ENCODE data around the gene STPG4. TPM values are rescaled to one million over a fixed set of nuclear protein-coding genes. Genes with fewer than 3 reads are reported as not detected.
"Not testable (repeated sequence)": the region's sequence is repeated elsewhere in the genome, so short reads cannot be mapped to it uniquely, and the experiment has no call there.

Gene STPG4
- total RNA-seq, 1 donor from 2014 or later = under 0.01 TPM

DNA sequence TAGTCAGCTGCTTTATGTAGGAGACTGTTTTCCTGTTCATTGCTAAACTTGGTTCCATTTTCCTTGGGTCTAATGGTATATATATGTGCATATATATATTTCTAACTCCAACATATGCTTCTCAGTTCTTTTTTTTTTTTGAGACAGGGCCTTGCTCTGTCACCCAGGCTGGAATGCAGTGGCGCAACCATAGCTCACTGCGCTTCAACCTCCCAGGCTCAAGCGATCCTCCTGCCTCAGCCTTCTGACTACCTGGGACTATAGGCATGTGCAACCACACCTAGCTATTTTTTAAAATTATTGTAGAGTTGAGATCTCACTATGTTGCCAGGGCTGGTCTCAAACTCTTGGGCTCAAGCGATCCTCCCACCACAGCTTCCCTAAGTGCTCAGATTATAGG lies 22.1 kb downstream of the STPG4 start:
- no peak for DNase-seq (ENCODE audit: low read depth)

DNA sequence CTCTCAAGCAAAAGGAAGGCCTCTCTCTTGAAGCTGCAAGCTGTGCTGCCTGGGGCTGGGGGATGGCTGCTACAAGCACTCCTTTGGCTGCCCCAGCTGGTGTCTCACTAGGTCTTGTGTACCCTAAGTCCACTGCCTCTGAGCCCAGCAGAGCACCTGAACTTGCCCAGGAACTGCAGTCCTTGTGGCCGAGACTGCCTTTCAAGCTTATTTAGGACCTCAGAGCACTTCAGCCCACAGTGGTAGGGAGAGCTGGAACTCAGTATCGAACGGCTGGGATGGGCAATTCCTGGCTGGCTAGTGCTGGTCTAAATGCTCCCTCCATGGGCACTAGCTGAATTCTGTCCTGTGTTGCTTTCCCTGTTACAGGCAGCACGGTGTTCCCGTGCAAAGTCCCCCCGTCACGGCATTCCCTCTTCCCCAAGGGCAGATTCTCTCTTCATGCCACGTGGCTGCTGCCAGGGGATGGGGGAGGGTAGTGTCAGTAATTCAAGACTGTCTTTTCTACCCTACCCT lies 25.9 kb downstream of the STPG4 start:
- FAIRE-seq (no peak), DNase-seq (ENCODE audit: low read depth) (no peak)
- Histone ChIP-seq H3K27me3 (ENCODE audit: control insufficient read depth, insufficient read depth, low read length) (no peaks in the 10 kb centered on the region), H3K4me3 (ENCODE audit: low read depth, low read length) (no peak overlapping the region), H3K36me3 (ENCODE audit: control insufficient read depth, insufficient read depth, low read length) (no peaks in the 10 kb centered on the region)
- TF ChIP-seq, protein P1, sequence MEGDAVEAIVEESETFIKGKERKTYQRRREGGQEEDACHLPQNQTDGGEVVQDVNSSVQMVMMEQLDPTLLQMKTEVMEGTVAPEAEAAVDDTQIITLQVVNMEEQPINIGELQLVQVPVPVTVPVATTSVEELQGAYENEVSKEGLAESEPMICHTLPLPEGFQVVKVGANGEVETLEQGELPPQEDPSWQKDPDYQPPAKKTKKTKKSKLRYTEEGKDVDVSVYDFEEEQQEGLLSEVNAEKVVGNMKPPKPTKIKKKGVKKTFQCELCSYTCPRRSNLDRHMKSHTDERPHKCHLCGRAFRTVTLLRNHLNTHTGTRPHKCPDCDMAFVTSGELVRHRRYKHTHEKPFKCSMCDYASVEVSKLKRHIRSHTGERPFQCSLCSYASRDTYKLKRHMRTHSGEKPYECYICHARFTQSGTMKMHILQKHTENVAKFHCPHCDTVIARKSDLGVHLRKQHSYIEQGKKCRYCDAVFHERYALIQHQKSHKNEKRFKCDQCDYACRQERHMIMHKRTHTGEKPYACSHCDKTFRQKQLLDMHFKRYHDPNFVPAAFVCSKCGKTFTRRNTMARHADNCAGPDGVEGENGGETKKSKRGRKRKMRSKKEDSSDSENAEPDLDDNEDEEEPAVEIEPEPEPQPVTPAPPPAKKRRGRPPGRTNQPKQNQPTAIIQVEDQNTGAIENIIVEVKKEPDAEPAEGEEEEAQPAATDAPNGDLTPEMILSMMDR (IDR thresholded peaks at IDR 0.05; ENCODE audit: insufficient read depth, low read length, severe bottlenecking) = no peak

More for the DNA sequence above, 22.1 kb downstream of the STPG4 start:
- no peak for FAIRE-seq
- Histone ChIP-seq H3K36me3 (ENCODE audit: control insufficient read depth, insufficient read depth, low read length) (no peaks in the 10 kb centered on the region), H3K4me3 (ENCODE audit: low read depth, low read length) (no peak overlapping the region), H3K27me3 (ENCODE audit: control insufficient read depth, insufficient read depth, low read length) (no peaks in the 10 kb centered on the region)
- TF ChIP-seq, protein P1 (IDR thresholded peaks at IDR 0.05; ENCODE audit: insufficient read depth, low read length, severe bottlenecking) = no peak

- FAIRE-seq (no peak), DNase-seq (ENCODE audit: low read depth) (no peak)
- Histone ChIP-seq H3K27me3 (ENCODE audit: control insufficient read depth, insufficient read depth, low read length) (no peaks in the 10 kb centered on the region), H3K4me3 (ENCODE audit: low read depth, low read length) (no peak overlapping the region), H3K36me3 (ENCODE audit: control insufficient read depth, insufficient read depth, low read length) (no peaks in the 10 kb centered on the region)
- TF ChIP-seq, protein P1 (IDR thresholded peaks at IDR 0.05; ENCODE audit: insufficient read depth, low read length, severe bottlenecking) = no peak
These were observed 26.4 kb downstream of the STPG4 start for GRCh38 chr2:47128705-47129104.

DNA sequence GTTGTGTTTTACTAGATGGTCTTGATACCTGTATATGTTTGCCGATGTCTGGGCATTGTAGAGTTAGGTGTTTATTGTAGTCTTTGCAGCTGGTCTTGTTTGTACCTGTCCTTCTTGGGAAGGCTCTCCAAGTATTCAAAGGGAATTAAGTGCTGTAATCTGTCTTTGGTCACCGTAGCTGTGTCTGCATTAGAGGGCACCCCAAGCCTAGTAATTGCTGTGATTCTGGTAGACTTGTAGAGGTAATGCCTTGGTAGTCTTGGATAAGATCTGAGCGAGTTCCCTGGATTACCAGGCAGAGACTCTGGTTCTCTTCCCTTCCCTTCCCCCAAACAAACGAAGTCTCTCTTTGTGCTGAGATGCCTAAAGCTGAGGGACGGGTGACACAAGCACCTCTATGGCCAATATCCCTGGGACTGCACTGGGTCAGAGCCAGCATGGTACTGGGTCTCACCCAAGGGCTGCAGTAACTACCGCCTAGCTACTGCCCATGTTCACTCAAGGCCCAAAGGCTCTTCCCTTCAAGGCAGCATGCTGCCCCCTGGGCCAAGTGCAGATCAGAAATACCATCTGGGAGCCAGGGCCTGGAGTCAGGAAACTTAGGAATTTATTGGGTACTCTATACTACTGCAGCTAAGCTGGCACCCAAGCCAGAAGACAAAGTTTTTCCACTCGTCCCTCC lies 27.1 kb downstream of the STPG4 start:
- FAIRE-seq = no peak
- Histone ChIP-seq H3K36me3 (ENCODE audit: control insufficient read depth, insufficient read depth, low read length) (no peaks in the 10 kb centered on the region), H3K27me3 (ENCODE audit: control insufficient read depth, insufficient read depth, low read length) (no peaks in the 10 kb centered on the region), H3K4me3 (ENCODE audit: low read depth, low read length) (no peak overlapping the region)
- no peak for DNase-seq (ENCODE audit: low read depth)
- TF ChIP-seq, protein P1 (IDR thresholded peaks at IDR 0.05; ENCODE audit: insufficient read depth, low read length, severe bottlenecking) = no peak

DNA sequence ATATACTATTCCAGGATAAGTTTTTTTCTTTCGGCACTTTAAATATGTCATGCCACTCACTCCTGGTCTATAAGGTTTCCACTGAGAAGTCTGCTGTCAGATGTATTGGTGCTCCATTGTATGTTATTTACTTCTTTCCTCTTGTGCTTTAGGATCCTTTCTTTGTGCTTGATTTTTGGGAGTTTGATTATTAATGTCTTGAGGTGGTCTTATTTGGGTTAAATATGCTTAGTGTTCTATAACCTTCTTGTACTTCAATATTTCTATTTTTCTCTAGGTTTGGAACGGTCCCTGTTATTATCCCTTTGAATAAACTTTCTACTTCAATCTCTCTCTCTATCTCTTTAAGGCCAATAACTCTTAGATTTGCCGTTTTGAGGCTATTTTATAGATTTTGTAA lies 28.3 kb downstream of the STPG4 start:
- no peaks in the 10 kb centered on the region for H3K27me3 ChIP-seq (ENCODE audit: control insufficient read depth, insufficient read depth, low read length)
- H3K4me3 ChIP-seq (ENCODE audit: low read depth, low read length) = no peak overlapping the region
- DNase-seq (ENCODE audit: low read depth) (no peak), FAIRE-seq (no peak)
- TF ChIP-seq, protein P1 (IDR thresholded peaks at IDR 0.05; ENCODE audit: insufficient read depth, low read length, severe bottlenecking) = no peak
- H3K36me3 ChIP-seq (ENCODE audit: control insufficient read depth, insufficient read depth, low read length) = no peaks in the 10 kb centered on the region

GRCh38 chr2:47124740-47125139 lies 30.4 kb downstream of the STPG4 start:
- DNase-seq (ENCODE audit: low read depth); H3K4me3 ChIP-seq (ENCODE audit: low read depth, low read length); H3K36me3 ChIP-seq (ENCODE audit: control insufficient read depth, insufficient read depth, low read length); H3K27me3 ChIP-seq (ENCODE audit: control insufficient read depth, insufficient read depth, low read length); FAIRE-seq: not testable (repeated sequence)

- H3K4me3 ChIP-seq (ENCODE audit: low read depth, low read length); FAIRE-seq; H3K36me3 ChIP-seq (ENCODE audit: control insufficient read depth, insufficient read depth, low read length); DNase-seq (ENCODE audit: low read depth); H3K27me3 ChIP-seq (ENCODE audit: control insufficient read depth, insufficient read depth, low read length): not testable (repeated sequence)
These were observed 34.7 kb downstream of the STPG4 start for GRCh38 chr2:47120424-47120823.

All from bronchial epithelial cell (primary cell).